COLO829 (cell line): ENCODE data around the gene MRAS.

Experiments
- DNase-seq: peaks from one replicate; pipeline ENCODE4 v3.0.0; 2012; ENCODE audit warnings: low spot score

The MRAS gene

DNA sequence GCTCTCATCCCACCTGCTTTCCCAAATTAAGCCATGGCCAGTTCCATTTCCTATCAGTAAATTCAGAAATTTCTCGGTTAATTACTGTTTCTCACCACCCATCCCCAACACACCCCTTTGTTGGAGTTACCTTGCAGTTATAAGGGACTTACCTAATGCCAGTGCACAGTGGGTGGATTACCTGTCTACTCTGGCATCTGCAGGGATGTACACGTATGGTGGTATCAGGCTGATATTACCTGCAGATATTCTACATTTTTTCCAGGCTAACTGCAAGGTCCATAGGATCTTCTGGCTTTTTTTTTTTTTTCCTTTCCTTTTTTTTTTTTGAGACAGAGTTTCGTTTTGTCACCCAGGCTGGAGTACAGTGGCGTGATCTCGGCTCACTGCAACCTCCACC is 7.9 kb upstream of the MRAS start:
- no peak for DNase-seq

DNA sequence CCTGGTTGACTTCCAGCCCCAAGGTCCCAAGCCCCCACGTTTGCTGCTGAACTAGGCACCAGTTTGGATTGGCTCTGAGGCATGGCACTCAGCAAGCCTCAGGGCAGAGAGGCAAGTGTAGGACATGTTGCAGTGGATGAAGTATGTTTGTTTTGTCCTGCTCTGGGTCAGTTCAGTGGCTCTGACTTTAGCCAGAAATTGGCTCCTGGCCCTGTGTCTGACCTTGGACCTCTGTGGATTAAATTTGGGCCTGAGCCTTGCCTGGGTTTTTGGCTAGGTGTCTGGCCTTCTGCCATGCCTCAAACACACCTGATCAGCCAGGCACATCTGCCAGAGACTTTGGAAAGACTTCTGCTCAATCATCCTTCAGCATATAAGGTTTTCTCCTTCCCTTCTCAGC is 3.6 kb upstream of the MRAS start:
- no peak for DNase-seq

DNA sequence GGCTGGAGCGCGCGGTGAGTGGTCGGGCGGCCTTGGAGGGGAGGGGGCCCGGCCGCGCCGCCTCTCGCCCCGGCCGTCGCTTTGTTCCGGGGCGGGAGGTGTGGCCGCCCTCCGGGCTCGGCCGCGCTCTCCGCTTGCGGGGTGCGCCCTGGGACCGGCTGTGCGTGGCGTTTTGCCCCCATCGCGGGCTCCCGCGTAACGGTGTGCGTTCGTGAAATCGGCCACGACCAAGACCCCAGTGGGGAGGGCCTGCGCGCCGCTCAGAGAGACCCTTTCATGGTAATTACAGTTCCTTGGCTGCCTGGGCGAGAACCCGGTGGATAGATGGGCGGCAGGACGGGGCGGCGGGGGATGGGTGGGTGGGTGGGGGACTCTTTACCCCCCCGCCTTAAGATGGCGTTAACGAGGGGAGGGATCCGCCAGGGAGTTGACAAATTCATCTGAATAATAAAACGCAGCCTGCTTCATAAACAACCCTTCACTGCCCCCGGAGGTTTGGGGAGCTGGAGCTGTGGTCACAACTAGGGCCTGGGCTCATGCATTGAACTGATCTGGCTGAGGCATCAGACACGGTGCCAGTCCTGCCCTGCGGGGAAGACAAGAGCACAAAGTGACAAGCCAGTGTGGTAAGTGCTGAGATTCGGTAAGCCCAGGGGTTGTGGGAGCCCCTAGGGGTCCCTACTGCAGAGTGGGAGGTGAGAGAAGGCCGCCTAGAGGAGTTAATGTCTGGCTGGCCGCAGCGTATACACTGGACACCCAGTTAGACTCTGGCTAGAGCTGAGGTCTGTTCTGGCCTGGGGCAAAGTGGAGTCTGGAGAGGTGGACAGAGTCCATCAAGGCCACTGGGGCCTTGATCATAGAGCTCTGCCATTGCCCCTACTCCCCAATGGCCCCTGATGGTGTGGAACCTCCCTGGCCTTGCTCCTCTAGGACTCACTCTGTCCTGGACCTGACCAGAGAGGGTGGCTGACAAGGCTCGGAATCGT is 668 bp downstream of the MRAS start:
- DNase-seq, result no peak

DNA sequence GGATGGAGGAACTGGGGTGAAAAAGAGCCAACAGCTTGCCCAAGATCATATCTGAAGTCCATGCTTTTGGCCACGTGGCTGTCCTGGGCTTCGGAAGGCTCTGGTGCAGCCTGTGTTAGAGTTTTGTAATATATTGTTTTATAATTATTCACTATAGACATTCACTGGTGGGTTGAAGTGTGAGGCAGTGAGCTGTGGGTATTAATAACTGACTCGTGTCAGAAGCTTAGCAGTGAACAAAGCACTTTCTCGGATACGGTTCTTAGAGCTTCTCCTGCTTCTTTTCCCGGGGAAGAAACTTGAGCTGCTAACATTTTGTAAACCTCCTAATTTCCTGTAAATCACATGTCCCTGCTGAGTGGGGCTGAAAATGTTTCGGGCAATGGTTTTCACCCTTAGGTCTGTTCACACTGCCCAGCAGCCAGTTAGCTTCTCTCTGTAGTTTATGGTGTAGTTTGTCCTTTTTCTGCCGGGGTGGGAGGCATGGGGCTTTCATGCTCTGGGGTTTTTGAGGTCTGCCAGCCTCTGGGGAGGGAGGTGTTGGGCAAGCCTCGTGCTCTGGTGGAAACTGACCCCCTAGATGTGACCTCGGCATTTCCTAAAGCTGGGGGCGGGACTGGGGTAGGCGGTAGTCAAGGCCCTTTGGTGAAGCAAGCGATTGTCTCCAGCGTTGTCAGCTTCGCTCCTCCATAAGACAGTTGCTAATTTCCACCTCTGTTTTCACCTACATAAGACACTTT is 1.7 kb downstream of the MRAS start:
- no peak for DNase-seq

DNA sequence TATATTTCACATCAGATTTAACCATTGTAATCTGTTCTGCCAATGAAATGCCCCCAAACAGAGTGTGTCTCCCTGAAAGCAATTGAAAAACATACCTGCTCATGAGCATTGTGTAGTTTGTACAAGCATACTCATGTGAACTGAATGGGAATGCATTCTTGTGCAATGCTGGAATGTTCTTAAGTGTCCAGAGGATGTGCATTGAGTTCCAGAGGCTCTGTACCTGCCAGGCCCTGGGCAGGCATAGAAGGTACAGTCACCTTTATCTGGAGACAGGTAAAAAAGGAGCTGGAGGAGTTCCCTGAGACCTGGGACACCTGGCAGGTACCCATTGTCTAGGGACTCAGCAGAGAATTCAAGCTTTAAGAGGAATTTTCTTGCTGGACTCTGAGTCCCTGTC is 2.8 kb downstream of the MRAS start:
- no peak for DNase-seq

DNA sequence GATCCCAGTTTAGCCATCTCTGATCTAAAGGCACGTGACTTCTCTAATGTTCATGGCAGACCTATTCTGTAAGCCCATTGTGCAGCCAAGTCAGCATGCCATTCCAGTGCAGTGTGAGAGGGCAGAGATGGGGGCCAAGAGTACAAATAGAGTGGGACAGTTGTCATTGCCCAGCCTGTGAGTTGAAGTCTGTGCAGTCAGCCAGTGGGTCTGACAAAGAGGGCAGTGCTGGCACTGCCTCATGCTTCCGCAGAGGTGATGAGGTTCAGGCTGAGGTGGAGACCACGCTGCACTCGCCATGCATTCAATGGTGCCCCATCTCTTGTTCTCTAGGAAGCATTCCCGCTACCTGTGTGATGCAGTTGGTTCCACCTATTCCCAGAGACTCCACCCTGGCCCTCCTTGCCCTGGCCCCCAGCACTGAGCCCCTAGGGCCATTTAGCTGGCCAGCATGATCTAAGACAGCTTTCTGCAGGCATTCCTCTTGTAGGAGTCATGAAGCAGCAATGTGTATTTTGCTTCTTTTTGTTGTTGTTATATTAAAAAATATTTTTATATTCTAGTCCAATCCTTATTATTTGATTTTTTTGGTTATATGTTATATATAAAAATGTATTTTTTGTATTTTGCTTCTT is 3.7 kb downstream of the MRAS start:
- DNase-seq, result no peak

DNA sequence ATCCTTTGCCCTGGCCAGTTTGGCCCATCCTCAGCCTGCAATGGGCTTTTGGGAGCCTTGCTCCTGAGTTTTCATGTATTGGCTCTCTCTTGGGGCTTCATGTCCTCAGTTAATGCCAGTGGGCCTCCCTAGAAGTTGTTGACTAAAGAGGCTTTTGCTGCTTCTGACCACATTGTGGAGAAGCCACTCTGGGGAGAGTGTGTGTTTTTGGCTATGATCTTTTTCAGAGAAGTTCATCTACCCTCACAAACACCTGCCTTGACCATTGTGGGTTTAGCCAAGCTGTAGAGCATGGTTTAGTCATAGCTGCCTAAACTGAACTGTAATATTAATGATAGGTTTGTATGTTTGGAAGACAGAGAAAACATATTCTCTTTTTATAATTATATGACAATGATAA is 6.0 kb downstream of the MRAS start:
- no peak for DNase-seq

DNA sequence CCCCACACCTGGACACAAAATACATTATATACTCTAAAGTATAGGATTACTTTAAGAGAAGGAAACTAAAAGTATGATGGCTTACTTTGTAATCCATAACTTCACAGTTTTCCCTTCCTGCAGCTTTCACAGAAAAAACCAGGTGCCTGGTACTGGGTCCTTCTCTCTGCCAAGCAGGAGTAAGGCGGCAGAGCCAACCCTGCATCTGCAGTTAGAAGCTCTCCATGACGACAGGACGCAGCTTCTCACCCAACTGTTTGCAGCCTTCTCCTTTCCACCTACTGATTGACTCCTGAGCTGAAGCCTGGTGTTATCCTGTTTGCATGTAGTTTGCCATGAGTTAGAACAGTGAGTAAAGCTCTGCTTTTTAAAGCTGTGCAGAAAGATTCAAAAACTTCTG is 6.7 kb downstream of the MRAS start:
- no peak for DNase-seq

DNA sequence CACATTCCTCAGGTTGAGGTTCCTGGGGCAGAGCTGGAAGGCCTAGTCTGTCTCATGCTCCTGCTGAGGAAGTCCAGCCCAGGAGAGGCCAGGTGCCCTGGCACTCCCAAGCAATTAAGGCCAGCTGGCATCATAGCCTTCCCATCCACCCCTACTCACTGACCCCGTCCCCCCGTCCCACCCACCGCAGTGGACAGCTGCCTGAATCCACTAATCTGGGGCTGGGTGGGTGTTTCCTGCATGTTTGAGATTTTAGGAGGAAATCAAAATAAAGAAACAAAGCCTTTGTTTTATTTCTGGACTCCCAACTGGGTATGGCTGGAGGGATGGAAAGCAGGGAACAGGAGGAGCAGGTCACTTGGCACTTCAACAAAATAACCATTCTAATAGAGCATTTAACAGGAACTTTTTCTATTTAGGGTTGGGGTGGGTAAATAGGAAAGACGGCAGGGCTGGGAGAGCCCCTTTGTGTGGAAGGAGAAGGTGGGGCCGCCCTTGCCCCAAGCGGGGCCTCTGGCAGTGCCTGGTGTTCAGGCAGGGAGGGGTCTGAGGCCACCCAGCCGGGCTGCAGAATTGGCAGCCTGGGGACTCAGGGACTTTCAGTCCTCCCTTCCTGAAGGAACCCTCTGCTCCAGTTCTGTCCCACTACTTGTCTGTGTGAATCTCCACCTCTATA is 8.5 kb downstream of the MRAS start:
- DNase-seq, result no peak

DNA sequence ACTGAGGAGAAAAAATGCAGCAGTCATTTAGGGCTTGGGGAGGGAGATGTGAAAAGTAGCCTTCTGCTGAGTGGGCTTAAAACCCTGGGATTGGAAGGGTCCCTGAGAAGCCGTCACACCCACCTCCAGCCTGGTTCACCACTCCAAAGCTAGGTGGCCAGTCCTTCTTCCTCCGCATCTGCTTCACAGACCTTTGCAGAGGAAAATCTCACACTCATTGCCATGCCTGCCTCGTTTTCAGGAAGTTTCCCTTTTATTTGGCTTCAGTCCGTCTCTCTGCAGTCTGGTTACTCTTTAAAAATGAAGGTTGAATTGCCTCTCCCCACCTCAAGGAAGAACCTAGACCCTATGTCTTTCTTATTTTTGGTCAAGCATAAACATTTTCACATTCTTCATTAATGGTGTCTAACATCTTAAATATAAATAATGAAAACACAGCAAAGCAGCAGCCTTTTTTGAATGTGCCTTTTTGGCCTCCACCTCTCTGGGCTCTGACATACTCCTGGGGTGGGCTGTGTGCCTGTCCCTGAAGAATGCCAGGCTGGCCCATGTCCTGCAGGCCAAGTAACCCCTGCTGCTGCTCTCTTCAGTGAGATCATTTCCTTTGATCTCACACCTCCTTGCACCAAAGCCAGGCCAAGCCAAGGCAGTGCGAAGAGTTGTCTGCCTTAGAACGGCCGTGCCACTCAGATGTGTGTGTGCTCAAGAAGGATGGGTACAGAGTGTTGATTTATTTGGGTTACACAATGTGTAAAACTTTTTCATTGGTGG is 11.0 kb downstream of the MRAS start:
- no peak for DNase-seq

DNA sequence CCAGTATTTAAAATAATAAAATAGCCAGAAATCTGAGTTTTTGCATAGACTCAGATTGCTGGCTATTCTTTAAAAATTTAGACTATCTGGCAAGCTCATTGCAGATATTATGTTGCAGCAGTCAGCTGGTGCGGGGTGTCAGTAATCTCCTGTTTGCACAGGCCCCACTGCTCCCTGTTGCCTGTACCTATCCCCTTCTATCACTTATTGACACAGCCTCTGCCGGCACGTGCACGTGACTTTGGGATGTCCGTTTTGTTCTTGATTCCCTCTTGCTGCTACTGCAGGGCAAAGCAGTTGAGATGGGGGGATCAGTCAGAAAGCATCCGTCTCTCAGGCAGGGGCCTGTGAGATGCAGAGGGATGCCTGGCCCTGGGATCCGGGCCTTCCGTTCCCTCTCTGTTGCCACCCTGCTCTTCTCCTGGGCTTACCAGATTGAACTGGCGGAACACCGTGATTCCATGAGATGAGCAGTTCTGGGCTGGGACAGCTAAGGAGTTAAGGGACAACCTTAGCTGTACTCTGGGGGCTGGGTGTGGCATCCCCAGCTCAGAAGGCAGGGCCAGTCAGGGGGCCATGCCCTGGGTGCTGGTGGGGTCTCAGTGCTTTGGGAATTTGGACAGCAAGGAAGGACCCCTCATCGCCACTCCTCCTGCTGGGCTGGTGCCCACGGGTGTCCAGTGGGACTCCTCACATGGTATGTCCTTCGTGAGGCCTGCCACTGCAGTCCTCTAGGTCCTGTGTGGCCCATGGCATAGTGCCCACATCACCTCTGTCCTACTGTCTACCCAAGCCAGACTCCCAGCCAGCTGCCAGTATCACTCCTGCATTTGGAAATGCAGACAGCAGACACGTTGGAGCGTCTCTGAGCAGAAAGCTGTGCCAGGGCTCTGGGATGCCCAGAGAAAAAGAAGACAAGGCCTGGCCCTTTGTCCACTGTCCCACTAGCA is 11.8 kb downstream of the MRAS start:
- DNase-seq, result no peak

DNA sequence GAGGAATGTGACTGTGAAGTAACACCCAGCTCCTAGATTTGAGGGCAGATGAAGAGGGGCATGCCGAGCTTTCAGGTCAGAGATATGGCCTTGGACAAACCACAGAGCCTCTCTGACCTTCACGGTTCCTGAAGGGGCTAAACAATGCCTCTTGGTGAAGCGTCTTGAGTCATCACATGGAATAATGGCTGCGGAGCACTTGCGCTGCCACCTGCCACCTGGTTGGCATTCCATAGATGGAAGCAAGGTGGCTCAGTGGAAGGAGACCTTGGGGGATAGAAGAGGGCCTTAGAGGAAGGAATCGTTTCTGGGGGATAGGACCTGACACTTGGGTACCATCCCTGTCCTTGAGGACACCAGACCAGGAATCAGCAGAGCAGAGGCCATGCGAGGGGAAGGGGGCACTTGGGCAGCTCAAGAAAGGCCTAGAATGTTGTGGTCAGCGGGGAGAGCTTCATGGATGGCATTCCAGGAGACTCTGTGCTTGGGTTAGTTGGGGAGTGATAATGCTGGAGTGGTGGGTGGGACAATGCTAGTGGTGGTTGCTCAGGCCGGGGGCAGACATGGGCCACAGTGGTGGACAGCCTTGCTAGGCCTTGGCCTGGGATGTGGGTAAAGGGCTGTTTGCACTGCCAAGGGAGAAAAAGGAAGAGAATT is 12.6 kb downstream of the MRAS start:
- DNase-seq, result no peak

DNA sequence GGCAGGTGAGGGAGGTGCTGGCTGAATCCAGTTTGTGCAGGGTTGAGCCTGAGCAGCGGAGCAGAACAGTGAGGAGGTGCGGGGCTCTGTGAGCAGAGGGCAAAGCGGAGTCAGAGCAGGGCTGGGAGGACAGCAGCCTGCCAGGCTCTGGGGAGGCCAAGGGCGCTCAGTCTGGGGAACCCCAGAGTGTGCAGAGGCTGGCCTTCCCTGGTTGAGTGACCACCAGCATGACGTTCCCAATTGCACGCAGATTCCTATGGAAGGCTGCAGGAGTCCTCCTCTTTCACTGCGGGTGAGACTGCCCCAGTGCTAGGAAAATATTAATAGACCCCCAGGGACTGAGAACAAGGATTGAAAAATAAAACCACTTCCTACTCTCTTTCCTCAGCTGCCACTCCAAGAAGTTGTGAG is 13.2 kb downstream of the MRAS start:
- no peak for DNase-seq

DNA sequence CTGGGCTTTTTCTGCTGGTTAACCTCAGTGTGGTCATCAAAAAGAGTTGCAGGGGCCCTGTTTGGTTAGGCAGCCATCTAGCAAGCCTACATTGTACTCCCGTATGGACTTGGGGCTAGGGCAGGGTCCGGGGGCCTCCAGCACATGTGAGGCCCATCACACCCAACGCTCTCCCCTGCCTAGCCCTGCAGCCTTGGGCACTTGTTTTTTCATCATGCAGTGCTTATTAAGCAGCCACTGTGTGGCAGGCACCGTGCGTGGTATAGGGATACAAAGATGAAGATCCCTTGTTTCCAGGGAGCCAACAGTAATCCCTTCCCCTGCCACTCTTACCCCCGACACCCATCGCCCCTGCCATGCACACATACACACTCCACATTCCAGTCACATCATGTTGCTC is 14.2 kb downstream of the MRAS start:
- no peak for DNase-seq

DNA sequence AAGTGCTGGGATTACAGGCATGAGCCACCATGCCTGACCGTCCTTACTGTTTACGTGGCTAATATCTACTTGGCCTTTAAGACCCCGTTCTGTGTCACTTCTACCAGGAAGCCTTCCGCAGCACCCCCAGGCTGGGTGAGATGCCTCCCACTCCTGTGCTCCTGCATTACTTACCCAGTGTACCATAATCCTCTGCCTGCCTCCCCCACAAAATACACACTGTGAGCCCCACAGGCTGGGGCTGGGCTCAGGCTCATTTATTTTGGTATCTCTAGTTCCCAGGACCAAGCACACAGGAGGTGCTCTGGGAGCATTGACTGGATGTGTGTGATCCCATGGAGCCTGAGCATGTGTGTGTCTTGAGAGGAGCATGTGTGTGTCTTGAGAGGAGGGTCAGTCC is 14.9 kb downstream of the MRAS start:
- DNase-seq, result no peak

DNA sequence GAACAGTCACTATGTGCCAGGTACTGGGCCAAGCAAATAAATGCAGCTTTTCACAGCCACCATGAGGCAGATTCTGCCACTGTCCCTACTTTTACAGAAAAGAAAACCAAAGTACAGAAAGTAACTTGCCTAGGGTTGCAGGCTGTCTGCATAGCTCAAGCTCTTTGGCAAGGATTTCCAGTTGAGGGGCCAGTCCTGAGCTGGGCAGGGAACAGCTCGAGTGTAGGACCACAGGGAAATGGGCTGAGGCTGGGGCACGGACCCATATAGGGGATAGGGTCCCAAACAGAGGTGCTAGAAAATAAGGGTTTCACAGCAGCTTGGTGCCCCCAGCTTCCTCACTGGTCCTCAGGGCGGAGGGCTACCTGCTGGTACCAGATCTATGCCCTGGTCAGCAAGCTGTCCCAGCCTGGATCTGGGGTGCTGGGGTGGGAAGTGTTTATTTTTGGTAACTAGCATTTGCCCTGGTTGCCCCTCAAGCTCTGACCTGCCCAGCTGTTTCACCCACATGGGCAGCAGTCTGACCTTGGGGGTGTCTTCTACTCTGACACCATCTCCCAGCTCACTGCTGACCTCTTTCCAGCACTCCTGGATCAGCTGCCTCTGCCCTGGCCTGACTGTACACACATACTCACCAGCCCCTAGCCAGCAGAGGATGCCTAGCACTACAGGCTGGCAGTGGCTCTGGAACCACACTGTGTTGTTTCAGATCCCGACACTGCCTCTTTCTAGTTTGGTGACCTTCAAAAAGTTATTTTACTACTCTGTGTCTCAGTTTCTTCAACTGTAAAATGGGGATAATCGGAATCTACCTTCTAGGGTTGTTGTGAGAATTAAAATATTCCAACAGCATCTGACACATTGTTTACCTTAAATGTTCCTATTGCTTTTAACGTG is 16.2 kb downstream of the MRAS start:
- no peak for DNase-seq

DNA sequence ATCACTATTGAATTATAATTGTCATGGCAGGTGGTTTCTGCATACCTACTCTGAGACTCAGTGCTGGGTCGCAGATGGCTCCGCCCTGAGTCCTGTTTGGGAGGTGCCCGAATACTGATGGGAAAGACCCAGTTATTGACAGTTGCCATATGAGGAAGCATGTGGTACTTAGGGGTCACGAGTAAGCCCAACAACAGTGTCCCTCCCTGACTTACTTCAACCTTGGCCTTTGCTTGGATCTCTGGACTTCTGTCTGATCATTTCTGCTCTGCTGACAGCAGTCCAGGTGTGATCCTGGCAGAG is 16.8 kb downstream of the MRAS start:
- no peak for DNase-seq

DNA sequence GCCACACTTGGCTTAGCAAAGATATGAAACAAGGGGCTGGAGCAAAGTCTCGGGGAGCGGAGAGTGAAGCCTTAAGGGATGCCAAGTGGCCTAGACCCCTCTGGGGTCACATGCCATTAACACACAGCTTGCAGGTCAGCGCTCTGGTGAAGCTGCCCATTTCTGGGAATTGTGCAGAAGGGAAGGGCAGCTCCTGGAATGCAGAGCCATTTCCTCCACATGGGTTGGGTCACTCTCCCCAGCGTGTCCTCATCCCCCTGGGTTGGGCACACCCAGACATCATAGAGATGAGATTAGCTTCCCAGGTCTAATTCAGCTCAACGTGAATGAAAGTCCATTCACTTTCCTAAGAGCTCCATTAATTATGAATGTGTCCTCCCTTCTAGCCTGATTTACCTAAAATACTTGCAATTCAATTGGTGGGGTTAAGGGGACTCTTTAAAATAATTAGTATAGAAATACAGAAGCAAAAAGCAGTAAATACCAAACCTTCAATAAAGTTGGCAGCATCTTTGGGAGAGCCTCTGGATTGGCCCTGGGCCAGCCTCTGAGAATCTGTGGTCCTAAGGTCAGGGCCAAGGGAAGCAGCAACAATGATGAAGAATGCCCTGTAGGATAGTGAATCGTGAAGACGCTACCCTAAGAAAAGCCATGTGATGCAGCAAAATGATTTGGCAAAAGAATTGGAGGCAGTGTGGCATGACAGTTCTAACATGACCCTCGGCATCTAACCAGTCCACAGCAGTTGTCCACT is 17.8 kb downstream of the MRAS start:
- no peak for DNase-seq
